Lung (tissue), 12 donors: ENCODE measurements around the gene PHF12. TPM values are rescaled to one million over a fixed set of nuclear protein-coding genes. Genes with fewer than 3 reads are reported as not detected.

Experiments
- ATAC-seq: fragments of 200-7000 bp; cut with Tn5 transposase; one replicate; pipeline ENCODE4 v1.9.1; 2020; ENCODE audit warnings: moderate number of reproducible peaks; ENCODE audit not compliant: insufficient read depth, low FRiP score
- DNase-seq, 3 donors: peaks; one replicate each; pipeline ENCODE4 v3.0.0-alpha.2; 2013 to 2017
- H3K27ac ChIP-seq, 2 donors: one replicate each; pipeline ENCODE4 v1.5.1; 2013; ENCODE audit warnings: mild to moderate bottlenecking in 2 of 2, moderate library complexity in 2 of 2, control low read depth in 1 of 2, inconsistent platforms in 1 of 2, low read depth in 1 of 2, low read length in 1 of 2
- H3K27me3 ChIP-seq, 3 donors: one replicate each; pipeline ENCODE4 v1.5.1; 2013; ENCODE audit warnings: low read length in 2 of 3; ENCODE audit not compliant: control insufficient read depth in 3 of 3, insufficient read depth in 3 of 3
- H3K36me3 ChIP-seq, 4 donors: one replicate each; pipeline ENCODE4 v1.5.1; 2013; ENCODE audit warnings: low read length in 4 of 4, mild to moderate bottlenecking in 1 of 4, moderate library complexity in 1 of 4; ENCODE audit not compliant: control insufficient read depth in 4 of 4, insufficient read depth in 4 of 4
- H3K4me1 ChIP-seq, 5 donors: one replicate each; pipeline ENCODE4 v1.5.1; 2013; ENCODE audit warnings: low read length in 5 of 5, mild to moderate bottlenecking in 2 of 5, moderate library complexity in 1 of 5; ENCODE audit not compliant: control insufficient read depth in 5 of 5, insufficient read depth in 5 of 5
- H3K4me3 ChIP-seq: one replicate; pipeline ENCODE4 v1.5.1; 2013; ENCODE audit warnings: mild to moderate bottlenecking, control low read depth, moderate library complexity
- H3K9ac ChIP-seq, 2 donors: one replicate each; pipeline ENCODE4 v1.5.1; 2013; ENCODE audit warnings: low read length in 2 of 2, control low read depth in 1 of 2; ENCODE audit not compliant: insufficient read depth in 1 of 2
- H3K9me3 ChIP-seq, 4 donors: one replicate each; pipeline ENCODE4 v1.5.1; 2013; ENCODE audit warnings: low read length in 3 of 4, mild to moderate bottlenecking in 1 of 4, moderate library complexity in 1 of 4; ENCODE audit not compliant: control insufficient read depth in 4 of 4, insufficient read depth in 3 of 4
- CTCF ChIP-seq: IDR thresholded peaks from 2 replicates; pipeline ENCODE4 v1.5.1; 2012; ENCODE audit warnings: mild to moderate bottlenecking; ENCODE audit errors: control extremely low read depth, extremely low read depth
- WGBS, 2 donors: extraction: QIAGEN DNeasy Blood & Tissue Kit; methylation state at CpG; one replicate each; pipeline ENCODE4 v1.1.7; 2013; 5-methylcytosine and 5-hydroxymethylcytosine counted together
- polyA plus RNA-seq, 2 donors: library from polyadenylated mRNA; stranded (reverse); fragments of 200-250 nt; gene quantifications; one replicate each; pipeline ENCODE4 v1.2.1, GENCODE V29; 2013
- total RNA-seq, 2 donors: library from RNA; depleted of rRNA in 1 of 2; stranded (reverse); fragments of >200 nt in 1 of 2; gene quantifications; one replicate each; pipeline ENCODE4 v1.2.1, GENCODE V29; 2014 to 2021
- donor health status: control.
- donor health status: control.
- donor health status: Bipolar disorder and iron deficiency.
- donor health status: healthy.
- donor health status: DM: yes; HTN: yes; CAD: no.

Gene PHF12
- total and polyA plus RNA-seq, 4 donors: 12.6 to 59.1 (median 37.3) TPM

- ATAC-seq: no peak
- WGBS, 2 donors: 81 to 82% methylated on average over 8 of the region's 8 CpGs
Measured at GRCh38 chr17:28861393-28862203, 89.7 kb downstream of the PHF12 start.

GRCh38 chr17:28860363-28860808 lies 90.9 kb downstream of the PHF12 start:
- Histone ChIP-seq H3K27ac (no peak overlapping the region), H3K4me1 (peaks cover 0 to 5% (median 0%) of the 10 kb centered on the region in 5 donors), H3K27me3 (no peaks in the 10 kb centered on the region), H3K4me3 (no peak overlapping the region), H3K36me3 (peaks cover 3 to 30% (median 27%) of the 10 kb centered on the region in 4 donors), H3K9ac (no peak overlapping the region), H3K9me3 (no peaks in the 10 kb centered on the region)
- DNase-seq (no peak), ATAC-seq (no peak)
- 94 to 98% methylated on average over 4 of the region's 4 CpGs for WGBS, 2 donors
- no peak for TF ChIP-seq CTCF

More at GRCh38 chr17:28861393-28862203, 89.7 kb downstream of the PHF12 start:
- Histone ChIP-seq H3K36me3 (peaks cover 3 to 28% (median 23%) of the 10 kb centered on the region in 4 donors), H3K27ac (no peak overlapping the region), H3K27me3 (no peaks in the 10 kb centered on the region), H3K9me3 (no peaks in the 10 kb centered on the region), H3K4me3 (no peak overlapping the region), H3K9ac (no peak overlapping the region), H3K4me1 (no peaks in the 10 kb centered on the region)
- no peak for TF ChIP-seq CTCF
- DNase-seq: no peak

- Histone ChIP-seq H3K36me3 (peaks cover 3 to 30% (median 27%) of the 10 kb centered on the region in 4 donors), H3K27ac (no peak overlapping the region), H3K9ac (no peak overlapping the region), H3K27me3 (no peaks in the 10 kb centered on the region), H3K9me3 (no peaks in the 10 kb centered on the region), H3K4me3 (no peak overlapping the region), H3K4me1 (peaks cover 0 to 11% (median 3%) of the 10 kb centered on the region in 5 donors)
- WGBS, 2 donors: 48 to 71% methylated on average over 2 of the region's 2 CpGs
- TF ChIP-seq CTCF: no peak
- DNase-seq (no peak), ATAC-seq (no peak)
Measured at GRCh38 chr17:28858801-28859355, 92.4 kb downstream of the PHF12 start.
